ENCODE data around the gene NPC2.
"Not testable (repeated sequence)": the region's sequence is repeated elsewhere in the genome, so short reads cannot be mapped to it uniquely, and the experiment has no call there.

Gene NPC2

DNA sequence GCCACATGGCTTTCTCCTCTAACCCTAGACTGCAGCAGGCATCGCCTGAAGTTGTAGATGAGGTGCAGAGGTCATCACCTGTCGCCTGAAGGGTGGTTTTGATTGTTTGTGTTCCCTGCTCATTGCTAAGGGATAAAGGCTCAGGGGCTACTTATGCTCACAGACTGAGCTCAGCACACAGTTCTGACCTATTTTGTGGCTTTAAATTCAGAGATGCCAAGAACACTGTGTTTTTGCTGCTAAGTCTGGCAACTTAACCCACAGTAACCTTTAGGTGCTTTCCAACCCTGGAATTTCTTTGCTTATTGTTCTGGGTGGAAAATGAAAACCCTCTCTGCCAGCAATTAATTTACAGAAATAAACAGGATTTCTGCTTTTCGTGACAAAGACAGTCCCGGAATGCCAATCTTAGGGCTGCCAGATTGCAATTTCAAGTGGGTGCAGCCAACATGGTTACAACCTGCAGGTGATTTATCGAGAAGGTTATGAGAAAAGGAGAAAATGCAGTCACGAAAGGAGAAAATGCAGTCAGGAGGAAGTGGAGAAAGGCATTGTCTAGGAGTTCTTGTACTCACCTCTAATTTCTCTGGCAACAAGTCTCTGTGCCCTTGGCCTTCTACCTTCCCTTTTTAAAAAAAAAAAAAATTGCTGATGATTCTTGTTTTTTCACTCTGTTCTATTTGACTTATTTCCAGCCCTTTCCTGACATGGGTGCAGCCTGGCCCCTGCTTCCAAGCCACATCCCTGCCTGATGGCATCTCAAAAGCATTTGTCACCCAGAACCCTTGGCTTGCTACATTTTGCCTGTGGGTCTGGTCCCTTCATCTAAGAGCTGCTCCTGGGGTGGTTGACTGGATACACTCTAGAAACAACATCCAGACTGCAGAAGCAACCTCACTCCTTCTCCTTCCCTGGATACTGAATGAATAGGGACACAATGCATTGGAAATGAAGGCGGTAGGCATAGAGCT lies 23.3 kb downstream of the NPC2 start:
- peak; percentile 15 for DNase-seq (ENCODE audit: low spot score)

DNA sequence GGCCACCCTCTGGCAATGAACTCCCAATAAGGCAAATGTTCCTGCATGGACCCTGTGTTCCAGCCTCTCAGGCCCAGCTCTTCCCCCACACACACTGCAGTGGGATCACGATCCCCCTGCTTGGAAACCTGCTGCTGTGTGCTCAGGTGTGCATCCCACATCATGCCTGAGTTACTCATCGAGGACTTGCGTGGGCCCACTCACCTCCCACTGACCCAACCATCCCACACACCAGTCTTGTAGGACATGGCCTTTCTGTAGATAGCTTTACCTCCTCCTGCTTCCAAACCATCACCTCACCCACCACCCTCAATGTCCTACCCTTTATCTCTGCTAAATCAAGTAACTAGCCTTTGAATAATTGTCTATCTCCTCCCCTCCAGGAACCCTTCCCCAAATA lies 24.6 kb downstream of the NPC2 start:
- DNase-seq (ENCODE audit: low spot score) = no peak

DNA sequence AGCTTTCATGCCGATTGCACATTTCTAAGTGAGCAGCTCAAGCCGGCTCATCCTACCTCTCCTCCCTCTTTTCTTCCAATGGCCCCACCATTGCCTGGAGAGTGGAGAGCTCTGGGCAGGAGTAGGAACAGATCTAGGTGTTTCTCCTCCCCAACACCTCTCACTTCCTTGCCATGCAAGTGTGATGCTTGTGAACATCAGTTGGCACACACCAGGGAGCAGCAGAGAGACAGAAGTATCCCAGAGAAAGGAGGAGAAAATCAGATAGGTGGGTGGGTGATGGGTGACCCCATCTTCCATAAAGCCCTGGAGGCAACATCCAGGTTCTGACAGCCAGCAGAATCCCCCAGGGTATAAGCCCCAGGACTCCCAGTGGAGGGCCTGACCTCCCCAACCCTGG lies 27.8 kb downstream of the NPC2 start:
- no peak for DNase-seq (ENCODE audit: low spot score)

DNA sequence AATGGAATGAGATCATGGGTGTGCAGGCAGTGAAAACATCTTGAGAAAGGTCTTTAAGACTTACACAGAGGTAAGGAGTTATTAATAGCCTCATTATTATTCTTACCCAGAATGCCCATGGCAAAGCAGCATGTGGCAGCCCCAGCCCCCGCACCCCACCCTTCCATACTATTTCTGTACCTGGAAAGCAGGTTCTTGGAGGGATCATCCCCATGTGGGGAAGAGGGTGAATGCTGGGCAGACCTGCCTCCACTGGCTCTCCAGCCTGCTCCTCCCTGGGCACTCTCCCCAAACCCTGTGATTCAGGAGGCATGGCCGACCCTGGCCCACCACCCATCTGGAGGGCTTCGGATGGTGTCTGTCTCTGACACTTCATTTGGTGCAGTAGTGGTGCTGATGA lies 28.3 kb downstream of the NPC2 start:
- no peak for DNase-seq (ENCODE audit: low spot score)

DNA sequence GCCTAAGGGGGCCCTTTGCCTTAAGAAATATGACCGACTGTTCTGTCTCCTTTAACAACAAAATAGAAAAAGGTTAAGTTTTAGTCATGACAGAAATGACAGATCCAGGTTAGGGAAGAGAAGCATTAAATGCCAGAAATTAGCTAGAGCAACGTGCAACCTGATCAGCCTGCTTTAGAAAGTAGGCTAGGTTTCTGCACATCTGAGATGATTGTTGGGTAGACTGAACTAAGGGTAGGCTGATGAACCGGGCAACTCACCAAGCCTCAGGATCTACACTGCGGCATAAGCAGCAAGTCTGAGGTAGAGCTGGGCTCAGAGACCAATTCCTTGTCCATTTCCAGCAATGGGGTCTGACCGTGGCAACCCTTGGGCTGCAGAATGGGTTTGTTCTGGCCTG lies 29.4 kb downstream of the NPC2 start:
- DNase-seq (ENCODE audit: low spot score) = no peak

DNA sequence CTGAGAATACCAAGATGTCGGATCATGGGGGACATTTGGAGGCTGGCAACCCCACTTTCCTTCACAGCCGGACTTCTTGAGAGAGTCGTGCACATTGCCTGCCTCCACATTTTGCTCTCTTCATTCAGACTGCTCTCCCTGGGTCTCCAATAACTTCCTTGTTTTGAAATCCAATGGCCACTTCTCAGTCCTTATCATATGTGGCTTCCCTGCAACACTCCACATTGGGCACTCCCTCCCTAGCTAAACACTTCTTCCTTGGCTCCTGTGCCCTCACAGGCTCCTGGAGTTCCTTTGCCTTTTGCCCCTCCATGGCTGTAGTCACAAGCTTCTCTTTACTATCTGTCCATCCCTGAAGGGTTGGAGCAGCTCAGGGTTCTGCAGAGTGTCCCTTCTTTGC lies 30.1 kb downstream of the NPC2 start:
- DNase-seq (ENCODE audit: low spot score) = no peak

DNA sequence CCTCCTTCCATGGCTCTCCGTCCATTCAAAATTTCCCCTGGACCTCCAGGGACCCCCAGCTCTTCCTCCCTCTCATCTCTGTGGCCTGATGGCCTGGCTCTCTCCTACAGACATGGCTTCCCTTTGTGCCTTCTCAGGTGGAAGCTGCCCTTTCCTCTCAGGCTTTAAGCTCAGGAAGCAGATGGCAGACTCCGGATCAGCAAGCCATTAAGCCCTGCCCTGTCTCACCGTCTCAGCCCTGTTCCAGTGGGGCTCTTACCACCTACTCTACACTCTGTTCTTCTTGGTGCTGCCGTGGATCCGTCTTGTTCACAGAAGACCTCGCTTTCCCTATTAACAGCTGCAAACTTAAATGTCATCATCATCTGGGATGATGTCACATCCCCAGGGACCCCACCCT lies 33.1 kb downstream of the NPC2 start:
- DNase-seq (ENCODE audit: low spot score) = no peak

DNA sequence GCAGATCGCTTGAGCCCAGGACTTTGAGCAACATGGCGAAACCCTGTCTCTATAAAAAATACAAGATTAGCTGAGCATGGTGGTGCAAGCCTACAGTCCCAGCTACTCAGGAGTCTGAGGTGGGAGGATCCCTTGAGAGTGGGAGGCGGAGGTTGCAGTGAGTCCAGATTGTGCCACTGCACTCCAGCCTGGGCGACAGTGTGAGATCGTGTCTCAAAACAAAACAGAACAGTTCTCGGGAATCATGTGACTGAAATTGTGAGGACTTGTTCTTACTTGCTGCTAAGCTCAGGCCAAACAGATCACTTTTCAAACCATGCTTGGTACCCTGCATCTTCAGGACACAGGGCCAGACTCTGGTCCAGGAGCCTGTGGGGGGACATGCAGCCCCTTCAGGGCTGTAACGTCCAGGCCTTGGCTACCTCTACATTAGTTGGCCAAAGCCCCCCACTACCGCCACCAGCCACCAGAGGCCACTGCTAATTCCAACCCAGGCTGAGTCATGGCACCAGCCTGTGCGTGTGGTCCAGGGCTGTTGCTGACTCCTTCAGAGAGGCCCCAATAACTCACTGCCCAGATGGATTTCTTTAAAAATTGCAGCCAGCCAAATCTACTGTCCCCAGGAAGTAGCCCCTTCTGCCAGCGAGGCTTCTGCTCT lies 33.7 kb downstream of the NPC2 start:
- DNase-seq (ENCODE audit: low spot score) = no peak

DNA sequence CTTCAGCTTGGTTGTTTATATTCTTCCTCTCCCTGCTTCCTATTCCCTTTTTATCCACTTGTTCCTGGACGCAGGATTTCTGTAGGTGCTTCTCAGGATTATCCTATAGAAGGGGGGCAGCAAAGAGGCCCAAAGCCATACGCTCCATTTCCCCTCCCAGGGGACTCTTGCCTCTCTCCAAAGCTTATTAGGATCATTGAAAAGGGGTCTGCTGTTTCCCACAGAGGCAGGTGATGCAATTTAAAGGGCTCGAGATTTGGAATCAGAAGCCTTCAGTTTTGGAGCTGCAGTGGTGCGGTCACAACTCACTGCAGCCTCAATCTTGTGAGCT lies 35.6 kb downstream of the NPC2 start:
- no peak for DNase-seq (ENCODE audit: low spot score)

DNA sequence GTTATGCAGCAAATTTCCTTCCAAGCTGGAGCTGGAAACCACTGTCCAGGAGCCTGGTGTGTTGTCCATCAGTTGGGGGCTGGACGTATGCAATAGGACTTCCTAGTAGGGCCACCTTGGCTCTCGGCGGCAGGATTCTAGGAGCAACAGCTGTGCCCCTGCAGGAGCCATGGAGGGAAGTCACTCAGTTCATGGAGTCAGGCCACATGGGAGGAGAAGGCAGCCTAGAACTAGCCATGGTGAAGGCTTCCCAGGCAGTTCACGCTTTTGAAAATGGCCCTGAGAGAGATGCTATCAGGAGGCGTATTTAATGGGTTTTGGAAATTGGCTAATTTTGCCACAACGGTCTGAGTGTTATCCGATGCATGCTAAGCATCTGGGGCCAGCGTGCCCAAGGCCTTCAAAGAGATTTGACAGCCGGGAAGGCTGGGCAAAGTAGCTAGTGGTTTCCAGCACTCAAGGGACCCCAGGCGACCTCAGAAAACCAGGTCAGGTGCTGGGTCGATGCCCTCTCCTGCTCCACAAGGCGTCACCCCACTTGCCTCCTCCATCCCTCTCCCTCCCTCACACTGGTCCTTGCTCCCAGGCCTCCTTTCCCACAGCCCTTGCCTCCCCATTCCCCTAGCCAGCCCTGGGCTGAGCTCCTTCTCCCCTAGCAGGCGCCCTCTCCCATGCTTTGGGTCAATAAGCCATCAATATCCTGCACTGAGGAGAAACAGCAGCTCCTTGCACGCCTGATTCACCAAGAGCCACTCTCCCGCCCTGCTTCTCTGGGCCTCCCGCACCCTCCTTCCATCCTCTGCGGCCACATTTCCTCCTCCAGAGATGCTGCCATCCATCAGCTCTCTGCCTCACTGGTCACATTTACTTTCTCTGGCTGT lies 36.2 kb downstream of the NPC2 start:
- no peak for DNase-seq (ENCODE audit: low spot score)

DNA sequence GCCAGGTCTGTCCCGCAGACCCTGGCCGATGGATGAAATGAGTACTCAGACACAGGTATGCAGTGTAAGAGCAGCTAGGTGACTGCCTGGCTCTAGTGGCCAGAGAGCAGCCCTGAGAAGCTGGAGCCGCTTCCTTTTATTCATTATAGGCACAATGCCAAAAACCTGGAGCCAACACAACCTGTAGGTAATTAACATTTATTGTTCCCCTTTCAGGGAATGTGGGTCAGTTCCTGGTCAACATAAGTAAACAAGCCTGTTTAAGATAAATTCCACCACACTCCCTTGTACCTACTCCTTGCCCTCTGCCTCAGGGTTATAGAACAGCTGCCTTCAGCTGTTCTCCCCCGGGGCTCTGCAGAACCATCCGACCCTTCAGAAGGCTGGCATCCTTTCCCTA lies 38.7 kb downstream of the NPC2 start:
- not testable (repeated sequence) for DNase-seq (ENCODE audit: low spot score)

DNA sequence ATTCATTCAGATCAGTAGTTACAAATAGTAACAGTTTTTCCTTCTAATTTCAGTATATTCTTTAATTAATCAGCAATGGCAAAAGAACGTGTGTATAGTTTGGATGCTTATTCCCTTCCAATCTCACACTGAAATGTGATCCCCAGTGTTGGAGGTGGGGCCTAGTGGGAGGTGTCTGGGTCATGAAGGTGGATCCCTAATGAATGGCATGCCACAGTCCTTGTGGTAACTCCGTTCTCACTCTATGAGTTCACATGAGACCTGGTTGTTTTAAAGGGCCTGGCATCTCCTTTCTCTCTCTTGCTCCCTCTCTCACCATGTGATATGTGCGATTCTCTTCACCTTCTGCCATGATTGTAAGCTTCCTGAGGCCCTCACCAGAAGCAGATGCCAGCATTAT lies 48.2 kb downstream of the NPC2 start:
- no peak for DNase-seq (ENCODE audit: low spot score)

DNA sequence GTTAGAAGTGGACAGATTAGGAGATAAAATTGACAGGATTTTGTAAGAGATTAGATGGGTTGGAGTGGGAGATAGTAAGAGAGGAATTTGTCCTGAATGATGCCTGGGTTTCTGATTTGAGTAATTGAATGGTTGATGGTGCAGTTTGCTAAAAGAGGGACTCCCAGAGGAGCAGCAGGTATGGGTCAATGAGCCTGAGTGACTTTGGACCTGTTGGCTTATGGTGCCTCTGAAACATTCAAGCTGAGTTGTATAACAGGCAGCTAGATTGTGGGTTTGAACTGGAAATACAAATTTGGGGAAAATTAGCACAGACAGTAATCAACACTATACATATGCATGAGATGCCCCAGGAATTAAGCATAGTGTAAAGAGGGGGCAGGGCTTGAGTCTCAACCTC lies 50.3 kb downstream of the NPC2 start:
- DNase-seq (ENCODE audit: low spot score) = no peak

DNA sequence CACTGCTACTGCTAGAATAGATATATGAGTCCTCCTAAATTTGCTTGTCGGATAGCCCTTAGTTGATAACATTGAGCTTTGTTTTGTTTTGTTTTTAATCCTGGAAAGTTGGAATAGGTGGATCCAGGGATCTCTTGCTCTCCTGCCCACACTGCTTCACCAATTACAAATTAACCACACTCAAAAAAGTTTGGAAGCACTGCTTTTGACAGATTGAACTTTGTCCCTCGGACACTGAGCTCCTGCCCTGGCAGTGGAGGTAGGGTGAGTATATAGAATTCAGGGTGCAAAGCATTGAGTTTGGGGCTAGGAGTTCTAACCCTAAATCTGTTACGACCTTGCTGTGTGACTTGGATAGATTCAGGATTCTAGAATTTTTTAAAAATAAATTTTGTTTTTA lies 52.0 kb downstream of the NPC2 start:
- DNase-seq (ENCODE audit: low spot score) = no peak

DNA sequence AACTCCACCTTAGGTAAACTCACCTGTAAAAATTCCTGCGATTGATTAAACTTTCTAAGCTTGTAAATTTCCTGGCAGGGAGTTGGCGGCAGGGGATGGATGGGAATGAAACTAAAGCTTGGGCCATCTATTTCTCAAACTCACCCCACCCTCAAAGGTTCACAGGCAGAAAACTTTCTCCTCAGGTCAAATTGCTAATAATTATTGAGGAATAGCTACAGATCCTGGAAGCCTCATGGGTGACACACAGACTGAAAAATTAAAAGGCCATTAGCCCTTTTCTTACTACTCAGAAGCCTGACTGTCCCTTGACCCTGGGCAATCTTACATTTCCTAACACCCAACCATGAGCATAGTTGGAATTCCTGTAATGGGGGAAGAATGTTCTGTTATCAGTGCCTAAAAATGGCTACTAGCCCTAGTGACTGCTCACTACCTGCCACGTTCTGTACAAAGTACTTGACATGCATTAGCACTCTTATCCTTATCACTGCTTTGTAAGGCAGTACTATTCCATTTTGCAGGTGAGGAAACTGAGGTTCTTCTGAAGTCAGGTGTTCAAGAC lies 54.7 kb downstream of the NPC2 start:
- no peak for DNase-seq (ENCODE audit: low spot score)

DNA sequence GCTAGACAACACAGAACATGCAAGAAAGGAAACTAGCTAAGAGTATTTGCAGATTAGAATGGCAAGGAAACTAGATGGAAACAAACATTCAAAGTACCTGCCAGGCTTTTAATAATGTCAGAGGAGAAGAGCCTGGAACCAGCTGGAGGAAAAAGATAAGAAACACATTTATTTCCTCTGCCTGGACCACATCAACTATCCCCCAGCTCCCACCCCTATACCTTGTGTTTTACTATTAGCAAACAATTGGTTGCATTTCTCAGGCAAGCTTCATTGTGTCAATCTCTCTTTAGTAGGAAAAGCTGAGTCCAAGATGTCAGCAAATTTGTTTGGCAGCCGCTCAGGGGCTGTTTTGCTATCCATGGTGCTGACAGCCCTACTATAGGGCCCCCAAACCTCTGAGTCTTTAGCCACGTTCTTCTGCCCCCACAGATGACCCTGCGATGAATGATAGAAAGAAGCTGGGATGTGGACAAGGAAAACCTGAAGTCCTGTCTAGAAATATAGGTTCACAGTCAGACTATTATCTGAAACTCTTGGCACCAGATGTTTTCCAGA lies 55.5 kb downstream of the NPC2 start:
- no peak for DNase-seq (ENCODE audit: low spot score)

DNA sequence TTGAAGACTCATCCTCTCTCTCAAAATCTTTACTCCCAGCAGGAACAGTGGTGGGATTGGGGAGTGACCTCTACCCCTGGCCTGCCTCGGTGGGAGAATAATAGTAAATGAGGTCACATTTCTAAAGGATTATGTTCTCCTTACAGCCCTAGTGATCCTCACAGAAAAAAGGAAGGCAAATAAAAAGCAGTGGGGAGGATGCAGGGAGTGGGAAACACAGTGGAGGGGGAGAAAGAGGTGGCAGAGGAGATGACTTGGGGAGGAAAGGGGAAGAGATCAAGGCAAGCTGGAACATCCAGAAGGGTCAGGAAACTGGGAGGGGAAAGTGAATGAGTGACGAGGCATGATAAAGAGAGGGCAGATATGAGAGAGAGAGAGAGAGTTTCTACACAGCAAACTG lies 58.8 kb downstream of the NPC2 start:
- DNase-seq (ENCODE audit: low spot score) = no peak

DNA sequence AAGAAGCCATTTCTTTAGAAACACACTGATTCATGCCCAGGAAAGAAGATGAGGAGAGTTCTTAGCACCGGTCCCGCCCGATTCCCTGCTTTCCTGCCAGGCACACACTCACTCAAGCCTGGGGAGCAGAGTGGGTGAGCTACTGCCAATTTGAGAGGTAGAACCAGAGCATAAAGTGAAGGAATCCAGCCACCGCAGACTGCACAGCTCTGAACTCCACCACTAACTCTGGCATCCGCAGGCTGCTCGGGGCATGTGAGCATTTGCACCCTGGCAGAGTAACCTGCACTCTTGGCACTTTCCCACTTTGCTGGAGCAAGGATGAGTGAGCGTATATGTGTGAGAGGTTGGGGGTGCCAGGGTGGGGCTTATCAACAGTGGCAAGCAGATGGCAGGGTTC lies 63.1 kb downstream of the NPC2 start:
- no peak for DNase-seq (ENCODE audit: low spot score)

Data from Ammon's horn (tissue), 1 donor.